HG02840 (cell line): Measurements from ENCODE around the gene LURAP1L.

Experiments used
- ATAC-seq: cut with Tn5 transposase; IDR thresholded peaks from one replicate; pipeline ENCODE4 v1.9.1; 2021; ENCODE audit warnings: mild to moderate bottlenecking, moderate library complexity, moderate number of reproducible peaks; ENCODE audit not compliant: unreplicated experiment, low FRiP score

LURAP1L gene

GRCh38 chr9:12775679-12776512, 1.1 kb downstream of the LURAP1L start:
- no peak for ATAC-seq

- ATAC-seq = no peak
These were observed 1.8 kb downstream of the LURAP1L start for GRCh38 chr9:12776513-12777055.

GRCh38 chr9:12777121-12778022, 2.6 kb downstream of the LURAP1L start:
- ATAC-seq = no peak

GRCh38 chr9:12778389-12778788, 3.6 kb downstream of the LURAP1L start:
- no peak for ATAC-seq

GRCh38 chr9:12781226-12781733, 6.5 kb downstream of the LURAP1L start:
- ATAC-seq = no peak

GRCh38 chr9:12783767-12784460, 9.1 kb downstream of the LURAP1L start:
- no peak for ATAC-seq

- ATAC-seq = no peak
These were observed 9.8 kb downstream of the LURAP1L start for GRCh38 chr9:12784461-12785259.

GRCh38 chr9:12785260-12785770, 10.5 kb downstream of the LURAP1L start:
- no peak for ATAC-seq

- no peak for ATAC-seq
These were observed 11.1 kb downstream of the LURAP1L start for GRCh38 chr9:12785941-12786340.

- no peak for ATAC-seq
These were observed 15.2 kb downstream of the LURAP1L start for GRCh38 chr9:12790001-12790400.

- no peak for ATAC-seq
These were observed 16.1 kb downstream of the LURAP1L start for GRCh38 chr9:12790883-12791282.

GRCh38 chr9:12794101-12794799, 19.4 kb downstream of the LURAP1L start:
- no peak for ATAC-seq

GRCh38 chr9:12796601-12797000, 21.8 kb downstream of the LURAP1L start:
- ATAC-seq = no peak

- no peak for ATAC-seq
These were observed 22.2 kb downstream of the LURAP1L start for GRCh38 chr9:12797037-12797436.

GRCh38 chr9:12798066-12798770, 23.4 kb downstream of the LURAP1L start:
- ATAC-seq = no peak

GRCh38 chr9:12801187-12801586, 26.4 kb downstream of the LURAP1L start:
- ATAC-seq = no peak

- no peak for ATAC-seq
These were observed 26.8 kb downstream of the LURAP1L start for GRCh38 chr9:12801663-12802062.

- no peak for ATAC-seq
These were observed 27.3 kb downstream of the LURAP1L start for GRCh38 chr9:12802093-12802492.
